Measurements from ENCODE around the gene KIF21A. TPM values are rescaled to one million over a fixed set of nuclear protein-coding genes. Genes with fewer than 3 reads are reported as not detected.

Gene KIF21A
- total RNA-seq, 1 experiment from 2014 or later: 3.3 TPM

DNA sequence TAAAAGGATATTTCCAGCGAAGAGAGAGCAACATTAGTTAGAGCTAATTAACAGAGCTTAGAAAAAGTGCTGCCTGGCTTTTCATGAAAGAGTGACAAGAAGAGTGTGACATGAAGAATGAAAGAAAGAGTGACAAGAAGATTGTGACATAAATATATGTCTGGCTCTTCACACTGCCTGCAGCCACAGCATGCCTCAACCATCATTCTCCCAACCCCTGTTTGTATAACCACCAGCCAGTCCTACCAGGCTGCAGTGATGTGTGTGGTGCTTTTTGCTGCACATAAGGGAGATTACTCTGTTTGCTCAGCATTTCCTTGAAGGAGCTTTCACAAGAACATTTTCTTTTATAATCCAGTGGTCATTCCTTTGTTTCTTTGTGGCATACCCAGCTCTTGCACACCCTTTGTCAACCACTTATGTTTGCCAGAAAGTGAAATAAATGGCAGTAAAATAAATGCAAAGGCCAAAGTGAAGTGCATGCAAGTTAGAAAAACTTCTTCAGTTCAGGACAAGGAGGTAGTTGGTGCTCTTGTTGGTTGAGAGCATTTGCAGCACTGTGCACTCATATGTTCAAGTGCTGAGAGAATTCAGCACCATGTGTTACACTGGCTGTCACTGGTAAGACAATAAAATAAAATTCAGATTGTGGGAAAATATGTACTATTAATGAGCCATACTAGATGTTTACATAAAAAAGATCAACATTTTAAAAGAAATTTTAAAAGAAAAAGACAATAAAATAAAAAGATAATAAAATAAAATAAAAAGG is 50.6 kb downstream of the KIF21A start:
- no peaks in the 10 kb centered on the region for H3K9me3 ChIP-seq (ENCODE audit: low read depth, low read length, poor library complexity, severe bottlenecking)
- H3K27ac ChIP-seq (ENCODE audit: low read depth, low read length, poor library complexity, severe bottlenecking): no peak overlapping the region
- CTCF ChIA-PET: no interaction called here
- H3K27me3 ChIP-seq (replicated peaks; ENCODE audit: insufficient read depth, low read depth, low read length, poor library complexity): no peaks in the 10 kb centered on the region
- no peak for DNase-seq (ENCODE audit: low spot score)
- no peak overlapping the region for H3K4me3 ChIP-seq (ENCODE audit: low read depth, low read length, poor library complexity, severe bottlenecking)
- BruUV-seq (replicated peaks): no TSS peak
- no peaks in the 10 kb centered on the region for H3K36me3 ChIP-seq (ENCODE audit: insufficient read depth, low read length, poor library complexity, severe bottlenecking)
- POLR2A ChIA-PET (ENCODE audit: low non-redundant PET): no interaction called here
- H3K4me1 ChIP-seq (ENCODE audit: insufficient read depth, low read length, poor library complexity, severe bottlenecking): peaks cover 7% of the 10 kb centered on the region
- intact Hi-C loops (cut with micrococcal nuclease; ENCODE audit: unreplicated experiment): no loop called here
- no peak for TF ChIP-seq EZH2 (IDR thresholded peaks at IDR 0.05; ENCODE audit: borderline replicate concordance, low read depth, low read length, poor library complexity, severe bottlenecking)
- TF ChIP-seq, protein P1, sequence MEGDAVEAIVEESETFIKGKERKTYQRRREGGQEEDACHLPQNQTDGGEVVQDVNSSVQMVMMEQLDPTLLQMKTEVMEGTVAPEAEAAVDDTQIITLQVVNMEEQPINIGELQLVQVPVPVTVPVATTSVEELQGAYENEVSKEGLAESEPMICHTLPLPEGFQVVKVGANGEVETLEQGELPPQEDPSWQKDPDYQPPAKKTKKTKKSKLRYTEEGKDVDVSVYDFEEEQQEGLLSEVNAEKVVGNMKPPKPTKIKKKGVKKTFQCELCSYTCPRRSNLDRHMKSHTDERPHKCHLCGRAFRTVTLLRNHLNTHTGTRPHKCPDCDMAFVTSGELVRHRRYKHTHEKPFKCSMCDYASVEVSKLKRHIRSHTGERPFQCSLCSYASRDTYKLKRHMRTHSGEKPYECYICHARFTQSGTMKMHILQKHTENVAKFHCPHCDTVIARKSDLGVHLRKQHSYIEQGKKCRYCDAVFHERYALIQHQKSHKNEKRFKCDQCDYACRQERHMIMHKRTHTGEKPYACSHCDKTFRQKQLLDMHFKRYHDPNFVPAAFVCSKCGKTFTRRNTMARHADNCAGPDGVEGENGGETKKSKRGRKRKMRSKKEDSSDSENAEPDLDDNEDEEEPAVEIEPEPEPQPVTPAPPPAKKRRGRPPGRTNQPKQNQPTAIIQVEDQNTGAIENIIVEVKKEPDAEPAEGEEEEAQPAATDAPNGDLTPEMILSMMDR (conservative IDR thresholded peaks at IDR 0.05; ENCODE audit: low read depth, low read length): no peak

DNA sequence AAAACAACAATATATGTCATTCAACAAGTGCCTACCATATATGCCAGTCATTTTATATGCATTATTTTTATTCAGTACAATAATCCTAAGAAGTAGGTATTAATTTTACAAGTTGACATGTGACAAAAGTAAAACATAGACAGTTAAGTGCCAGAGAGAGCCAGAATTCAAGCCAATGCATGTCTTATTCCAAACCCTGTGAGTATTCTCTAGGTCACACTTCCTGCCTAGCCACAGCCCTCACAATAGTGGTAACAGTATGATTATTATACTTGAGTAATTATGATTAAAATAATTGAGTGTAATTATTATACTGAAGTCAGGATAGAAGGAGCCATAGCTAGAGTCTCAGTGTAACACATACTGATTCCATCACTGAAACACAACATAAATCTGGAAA is 52.2 kb downstream of the KIF21A start:
- CTCF ChIA-PET: no interaction called here
- peaks cover 7% of the 10 kb centered on the region for H3K4me1 ChIP-seq (ENCODE audit: insufficient read depth, low read length, poor library complexity, severe bottlenecking)
- no peaks in the 10 kb centered on the region for H3K36me3 ChIP-seq (ENCODE audit: insufficient read depth, low read length, poor library complexity, severe bottlenecking)
- H3K27ac ChIP-seq (ENCODE audit: low read depth, low read length, poor library complexity, severe bottlenecking): no peak overlapping the region
- POLR2A ChIA-PET (ENCODE audit: low non-redundant PET): no interaction called here
- DNase-seq (ENCODE audit: low spot score): no peak
- H3K9me3 ChIP-seq (ENCODE audit: low read depth, low read length, poor library complexity, severe bottlenecking): no peaks in the 10 kb centered on the region
- TF ChIP-seq EZH2 (IDR thresholded peaks at IDR 0.05; ENCODE audit: borderline replicate concordance, low read depth, low read length, poor library complexity, severe bottlenecking): no peak
- TF ChIP-seq, protein P1 (conservative IDR thresholded peaks at IDR 0.05; ENCODE audit: low read depth, low read length): no peak
- intact Hi-C loops (cut with micrococcal nuclease; ENCODE audit: unreplicated experiment): no loop called here
- no peak overlapping the region for H3K4me3 ChIP-seq (ENCODE audit: low read depth, low read length, poor library complexity, severe bottlenecking)
- no peaks in the 10 kb centered on the region for H3K27me3 ChIP-seq (replicated peaks; ENCODE audit: insufficient read depth, low read depth, low read length, poor library complexity)
- no TSS peak for BruUV-seq (replicated peaks)

GRCh38 chr12:39389399-39390150 is 53.3 kb downstream of the KIF21A start:
- Histone ChIP-seq H3K36me3 (ENCODE audit: insufficient read depth, low read length, poor library complexity, severe bottlenecking) (no peaks in the 10 kb centered on the region), H3K27ac (ENCODE audit: low read depth, low read length, poor library complexity, severe bottlenecking) (no peak overlapping the region), H3K4me3 (ENCODE audit: low read depth, low read length, poor library complexity, severe bottlenecking) (no peak overlapping the region), H3K9me3 (ENCODE audit: low read depth, low read length, poor library complexity, severe bottlenecking) (no peaks in the 10 kb centered on the region), H3K27me3 (replicated peaks; ENCODE audit: insufficient read depth, low read depth, low read length, poor library complexity) (no peaks in the 10 kb centered on the region), H3K4me1 (ENCODE audit: insufficient read depth, low read length, poor library complexity, severe bottlenecking) (peaks cover 7% of the 10 kb centered on the region)
- POLR2A ChIA-PET (ENCODE audit: low non-redundant PET): no interaction called here
- DNase-seq (ENCODE audit: low spot score): no peak
- TF ChIP-seq, protein P1 (conservative IDR thresholded peaks at IDR 0.05; ENCODE audit: low read depth, low read length): no peak
- TF ChIP-seq EZH2 (IDR thresholded peaks at IDR 0.05; ENCODE audit: borderline replicate concordance, low read depth, low read length, poor library complexity, severe bottlenecking): no peak
- CTCF ChIA-PET: no interaction called here
- no TSS peak for BruUV-seq (replicated peaks)
- intact Hi-C loops (cut with micrococcal nuclease; ENCODE audit: unreplicated experiment): no loop called here
